ENCODE results near the gene PHLPP1.

DNA sequence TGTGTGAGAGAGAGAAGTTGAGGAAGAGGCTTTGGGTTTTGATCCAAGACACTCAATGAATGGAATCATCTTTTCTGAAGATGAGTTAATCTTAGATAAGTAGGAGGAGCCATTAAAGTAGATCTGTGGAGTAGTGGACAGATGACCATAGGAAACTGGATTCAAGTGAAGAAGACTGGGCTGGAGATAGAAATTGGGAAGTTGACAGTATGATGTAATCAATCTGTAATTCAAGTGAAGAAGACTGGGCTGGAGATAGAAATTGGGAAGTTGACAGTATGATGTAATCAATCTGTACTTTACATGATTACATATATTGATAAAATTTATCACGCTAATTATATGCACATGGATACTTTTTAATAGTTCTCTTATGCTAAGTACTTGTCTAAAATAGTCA, 92.8 kb downstream of the PHLPP1 start:
- TF ChIP-seq, protein P1, sequence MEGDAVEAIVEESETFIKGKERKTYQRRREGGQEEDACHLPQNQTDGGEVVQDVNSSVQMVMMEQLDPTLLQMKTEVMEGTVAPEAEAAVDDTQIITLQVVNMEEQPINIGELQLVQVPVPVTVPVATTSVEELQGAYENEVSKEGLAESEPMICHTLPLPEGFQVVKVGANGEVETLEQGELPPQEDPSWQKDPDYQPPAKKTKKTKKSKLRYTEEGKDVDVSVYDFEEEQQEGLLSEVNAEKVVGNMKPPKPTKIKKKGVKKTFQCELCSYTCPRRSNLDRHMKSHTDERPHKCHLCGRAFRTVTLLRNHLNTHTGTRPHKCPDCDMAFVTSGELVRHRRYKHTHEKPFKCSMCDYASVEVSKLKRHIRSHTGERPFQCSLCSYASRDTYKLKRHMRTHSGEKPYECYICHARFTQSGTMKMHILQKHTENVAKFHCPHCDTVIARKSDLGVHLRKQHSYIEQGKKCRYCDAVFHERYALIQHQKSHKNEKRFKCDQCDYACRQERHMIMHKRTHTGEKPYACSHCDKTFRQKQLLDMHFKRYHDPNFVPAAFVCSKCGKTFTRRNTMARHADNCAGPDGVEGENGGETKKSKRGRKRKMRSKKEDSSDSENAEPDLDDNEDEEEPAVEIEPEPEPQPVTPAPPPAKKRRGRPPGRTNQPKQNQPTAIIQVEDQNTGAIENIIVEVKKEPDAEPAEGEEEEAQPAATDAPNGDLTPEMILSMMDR (IDR thresholded peaks at IDR 0.05) = no peak
- no peak for TF ChIP-seq POLR2AphosphoS5 (IDR thresholded peaks at IDR 0.05)
- no peak for TF ChIP-seq EP300 (IDR thresholded peaks at IDR 0.05)
- TF ChIP-seq POLR2A (IDR thresholded peaks at IDR 0.05) = no peak

All from stomach (tissue), 4 donors.